K562 (cell line): ENCODE results near the gene CDCP1.

ENCODE experiments used
- ADNP ChIP-seq: fragments of 200-800 bp; sonication (Bioruptor generic); IDR thresholded peaks from 2 replicates; pipeline ENCODE4 v1.6.1; 2016; ENCODE audit warnings: missing genetic modification characterization, missing compliant biosample characterization
- HMG20A ChIP-seq: fragments of 450-650 bp; formaldehyde crosslinking; conservative IDR thresholded peaks from 2 replicates; pipeline ENCODE4 v1.4.0; 2020; ENCODE audit warnings: mild to moderate bottlenecking, mixed read lengths
- NRF1 ChIP-seq, 2 experiments: fragments of 450-650 bp; IDR thresholded peaks in 1 of 2; conservative IDR thresholded peaks in 1 of 2; 2 replicates each; pipeline ENCODE4 v1.6.1; 2014; ENCODE audit warnings: mild to moderate bottlenecking in 2 of 2
- SMAD1 ChIP-seq: fragments of 150-350 bp; IDR thresholded peaks from 2 replicates; pipeline ENCODE4 v1.6.1; 2014; ENCODE audit warnings: low read length, low read depth; ENCODE audit not compliant: partially characterized antibody
- TF ChIP-seq, protein P1 (sequence below): fragments of 450-650 bp; IDR thresholded peaks from 2 replicates; pipeline ENCODE4 v1.6.1; 2016
- TF ChIP-seq, protein P2 (sequence below), 3 experiments: IDR thresholded peaks in 2 of 3; conservative IDR thresholded peaks in 1 of 3; 2 replicates each; pipeline ENCODE4 v1.5.1; 2011 to 2012; ENCODE audit warnings: low read length in 3 of 3, mild to moderate bottlenecking in 3 of 3, control low read depth in 2 of 3, improper control_type of control experiment in 1 of 3, inconsistent platforms in 1 of 3, low read depth in 1 of 3, mixed read lengths in 1 of 3, moderate library complexity in 1 of 3; ENCODE audit not compliant: insufficient read depth in 2 of 3
- TF ChIP-seq, protein P3 (sequence below): fragments of 150-350 bp; IDR thresholded peaks from 2 replicates; pipeline ENCODE4 v1.6.1; 2014; ENCODE audit warnings: low read depth, mild to moderate bottlenecking, low read length, borderline replicate concordance
- TF ChIP-seq, protein P4 (sequence below): fragments of 250-450 bp; sonication (Bioruptor Pico); IDR thresholded peaks from 2 replicates; pipeline ENCODE4 v1.9.0; 2021; ENCODE audit warnings: mild to moderate bottlenecking

DNA sequence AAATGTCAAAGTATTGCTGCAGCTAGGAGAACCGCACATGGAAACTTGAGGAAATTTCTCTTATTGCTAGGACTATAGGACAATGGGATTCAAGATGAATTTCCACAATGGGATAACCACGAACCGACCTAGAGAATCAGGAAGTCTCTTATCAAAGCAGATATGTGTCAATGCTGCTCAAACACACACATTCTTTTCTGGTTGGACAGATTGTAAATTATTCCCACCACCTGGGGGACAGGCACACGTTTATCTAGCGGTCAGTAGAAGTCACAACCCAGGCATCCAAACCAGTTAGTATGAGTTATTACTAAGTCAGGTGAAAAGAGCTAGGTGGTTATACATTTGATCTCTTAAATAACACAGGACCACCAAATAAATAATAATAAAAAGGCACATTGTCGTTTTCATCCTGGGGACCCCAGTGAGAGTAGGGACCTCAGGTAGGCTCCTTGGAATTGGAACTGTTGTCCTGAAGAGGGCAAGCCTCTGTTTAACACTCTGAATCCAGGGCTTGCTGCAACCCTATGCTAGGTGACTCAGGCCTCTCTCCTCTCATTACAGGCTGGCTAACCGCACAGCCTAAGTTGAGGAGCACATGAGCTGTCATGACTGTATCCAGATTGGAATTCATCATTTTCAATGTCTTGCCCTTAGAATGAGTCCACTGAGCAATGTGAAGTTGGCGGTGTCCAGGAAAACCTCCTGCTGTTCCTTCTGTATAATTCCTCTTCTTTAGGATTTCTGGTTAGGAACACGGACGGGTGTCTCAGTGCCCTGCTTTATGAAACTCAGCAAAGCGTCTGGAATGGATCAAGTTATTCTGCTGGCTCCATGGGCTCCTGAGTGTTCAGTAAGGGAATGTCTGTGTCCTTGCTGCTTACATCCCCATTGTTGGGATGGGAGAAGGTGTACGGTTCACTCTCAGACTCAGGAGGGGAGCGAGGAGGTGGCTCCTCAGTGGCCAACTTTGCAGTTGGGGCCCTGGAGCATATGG, 61.1 kb downstream of the CDCP1 start:
- TF ChIP-seq, protein P1, sequence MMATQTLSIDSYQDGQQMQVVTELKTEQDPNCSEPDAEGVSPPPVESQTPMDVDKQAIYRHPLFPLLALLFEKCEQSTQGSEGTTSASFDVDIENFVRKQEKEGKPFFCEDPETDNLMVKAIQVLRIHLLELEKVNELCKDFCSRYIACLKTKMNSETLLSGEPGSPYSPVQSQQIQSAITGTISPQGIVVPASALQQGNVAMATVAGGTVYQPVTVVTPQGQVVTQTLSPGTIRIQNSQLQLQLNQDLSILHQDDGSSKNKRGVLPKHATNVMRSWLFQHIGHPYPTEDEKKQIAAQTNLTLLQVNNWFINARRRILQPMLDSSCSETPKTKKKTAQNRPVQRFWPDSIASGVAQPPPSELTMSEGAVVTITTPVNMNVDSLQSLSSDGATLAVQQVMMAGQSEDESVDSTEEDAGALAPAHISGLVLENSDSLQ, result peak; percentile 80
- TF ChIP-seq SMAD1, result no peak
- no peak for TF ChIP-seq ADNP (tag)
- 0 out of 4 replicates have a peak, but pooled peaks of 1 of the 2 experiments have one; percentile 7 for TF ChIP-seq NRF1 (conservative IDR thresholded peaks at IDR 0.05 in 1 of 2, IDR thresholded peaks at IDR 0.05 in 1 of 2)
- TF ChIP-seq, protein P2, sequence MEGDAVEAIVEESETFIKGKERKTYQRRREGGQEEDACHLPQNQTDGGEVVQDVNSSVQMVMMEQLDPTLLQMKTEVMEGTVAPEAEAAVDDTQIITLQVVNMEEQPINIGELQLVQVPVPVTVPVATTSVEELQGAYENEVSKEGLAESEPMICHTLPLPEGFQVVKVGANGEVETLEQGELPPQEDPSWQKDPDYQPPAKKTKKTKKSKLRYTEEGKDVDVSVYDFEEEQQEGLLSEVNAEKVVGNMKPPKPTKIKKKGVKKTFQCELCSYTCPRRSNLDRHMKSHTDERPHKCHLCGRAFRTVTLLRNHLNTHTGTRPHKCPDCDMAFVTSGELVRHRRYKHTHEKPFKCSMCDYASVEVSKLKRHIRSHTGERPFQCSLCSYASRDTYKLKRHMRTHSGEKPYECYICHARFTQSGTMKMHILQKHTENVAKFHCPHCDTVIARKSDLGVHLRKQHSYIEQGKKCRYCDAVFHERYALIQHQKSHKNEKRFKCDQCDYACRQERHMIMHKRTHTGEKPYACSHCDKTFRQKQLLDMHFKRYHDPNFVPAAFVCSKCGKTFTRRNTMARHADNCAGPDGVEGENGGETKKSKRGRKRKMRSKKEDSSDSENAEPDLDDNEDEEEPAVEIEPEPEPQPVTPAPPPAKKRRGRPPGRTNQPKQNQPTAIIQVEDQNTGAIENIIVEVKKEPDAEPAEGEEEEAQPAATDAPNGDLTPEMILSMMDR (IDR thresholded peaks at IDR 0.05 in 2 of 3, conservative IDR thresholded peaks at IDR 0.05 in 1 of 3; ENCODE audit: insufficient read depth in 2 of 3, low read depth in 1 of 3, low read length in 3 of 3), result 0 out of 6 replicates have a peak, but pooled peaks of 1 of the 3 experiments have one; percentile 11
- TF ChIP-seq HMG20A (CRISPR knock-in tag), result no peak
- TF ChIP-seq, protein P3, sequence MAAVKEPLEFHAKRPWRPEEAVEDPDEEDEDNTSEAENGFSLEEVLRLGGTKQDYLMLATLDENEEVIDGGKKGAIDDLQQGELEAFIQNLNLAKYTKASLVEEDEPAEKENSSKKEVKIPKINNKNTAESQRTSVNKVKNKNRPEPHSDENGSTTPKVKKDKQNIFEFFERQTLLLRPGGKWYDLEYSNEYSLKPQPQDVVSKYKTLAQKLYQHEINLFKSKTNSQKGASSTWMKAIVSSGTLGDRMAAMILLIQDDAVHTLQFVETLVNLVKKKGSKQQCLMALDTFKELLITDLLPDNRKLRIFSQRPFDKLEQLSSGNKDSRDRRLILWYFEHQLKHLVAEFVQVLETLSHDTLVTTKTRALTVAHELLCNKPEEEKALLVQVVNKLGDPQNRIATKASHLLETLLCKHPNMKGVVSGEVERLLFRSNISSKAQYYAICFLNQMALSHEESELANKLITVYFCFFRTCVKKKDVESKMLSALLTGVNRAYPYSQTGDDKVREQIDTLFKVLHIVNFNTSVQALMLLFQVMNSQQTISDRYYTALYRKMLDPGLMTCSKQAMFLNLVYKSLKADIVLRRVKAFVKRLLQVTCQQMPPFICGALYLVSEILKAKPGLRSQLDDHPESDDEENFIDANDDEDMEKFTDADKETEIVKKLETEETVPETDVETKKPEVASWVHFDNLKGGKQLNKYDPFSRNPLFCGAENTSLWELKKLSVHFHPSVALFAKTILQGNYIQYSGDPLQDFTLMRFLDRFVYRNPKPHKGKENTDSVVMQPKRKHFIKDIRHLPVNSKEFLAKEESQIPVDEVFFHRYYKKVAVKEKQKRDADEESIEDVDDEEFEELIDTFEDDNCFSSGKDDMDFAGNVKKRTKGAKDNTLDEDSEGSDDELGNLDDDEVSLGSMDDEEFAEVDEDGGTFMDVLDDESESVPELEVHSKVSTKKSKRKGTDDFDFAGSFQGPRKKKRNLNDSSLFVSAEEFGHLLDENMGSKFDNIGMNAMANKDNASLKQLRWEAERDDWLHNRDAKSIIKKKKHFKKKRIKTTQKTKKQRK, result no peak
- TF ChIP-seq, protein P4, sequence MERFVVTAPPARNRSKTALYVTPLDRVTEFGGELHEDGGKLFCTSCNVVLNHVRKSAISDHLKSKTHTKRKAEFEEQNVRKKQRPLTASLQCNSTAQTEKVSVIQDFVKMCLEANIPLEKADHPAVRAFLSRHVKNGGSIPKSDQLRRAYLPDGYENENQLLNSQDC (CRISPR knock-in tag), result no peak
